HuH-7.5 (cell line): Measurements from ENCODE around the gene XPA.
A peak's percentile ranks its signal among the peaks of the same experiment; 100 is the strongest.
"Not testable (repeated sequence)": the region's sequence is repeated elsewhere in the genome, so short reads cannot be mapped to it uniquely, and the experiment has no call there.

ENCODE experiments used
- DNase-seq: peaks from one replicate; pipeline ENCODE4 v3.0.0; 2011; ENCODE audit warnings: low spot score

The XPA gene

GRCh38 chr9:97703437-97704344, 6.6 kb upstream of the XPA start:
- DNase-seq, result peak; percentile 17

- not testable (repeated sequence) for DNase-seq
Observed at GRCh38 chr9:97699824-97700223, 2.7 kb upstream of the XPA start.

- not testable (repeated sequence) for DNase-seq
Observed at GRCh38 chr9:97699281-97699680, 2.1 kb upstream of the XPA start.

GRCh38 chr9:97698865-97699264, 1.7 kb upstream of the XPA start:
- no peak for DNase-seq

GRCh38 chr9:97697837-97698236, 697 bp upstream of the XPA start:
- DNase-seq, result no peak

GRCh38 chr9:97695995-97696802, 941 bp downstream of the XPA start:
- no peak for DNase-seq

- DNase-seq, result no peak
Observed at GRCh38 chr9:97695390-97695789, 1.8 kb downstream of the XPA start.

- no peak for DNase-seq
Observed at GRCh38 chr9:97694769-97695168, 2.4 kb downstream of the XPA start.

- DNase-seq, result no peak
Observed at GRCh38 chr9:97689401-97690180, 7.5 kb downstream of the XPA start.

GRCh38 chr9:97688654-97689053, 8.5 kb downstream of the XPA start:
- no peak for DNase-seq

- DNase-seq, result no peak
Observed at GRCh38 chr9:97682242-97682641, 14.9 kb downstream of the XPA start.

GRCh38 chr9:97675655-97676054, 21.5 kb downstream of the XPA start:
- DNase-seq, result no peak

GRCh38 chr9:97673922-97674321, 23.2 kb downstream of the XPA start:
- DNase-seq, result no peak

GRCh38 chr9:97672403-97672802, 24.7 kb downstream of the XPA start:
- DNase-seq, result no peak

GRCh38 chr9:97670586-97670985, 26.6 kb downstream of the XPA start:
- no peak for DNase-seq

- DNase-seq, result no peak
Observed at GRCh38 chr9:97668485-97668884, 28.7 kb downstream of the XPA start.

- no peak for DNase-seq
Observed at GRCh38 chr9:97666907-97667686, 30.0 kb downstream of the XPA start.

GRCh38 chr9:97665742-97666141, 31.4 kb downstream of the XPA start:
- DNase-seq, result no peak

GRCh38 chr9:97660847-97661246, 36.3 kb downstream of the XPA start:
- no peak for DNase-seq

- no peak for DNase-seq
Observed at GRCh38 chr9:97660340-97660739, 36.8 kb downstream of the XPA start.

- DNase-seq, result no peak
Observed at GRCh38 chr9:97659771-97660170, 37.4 kb downstream of the XPA start.

GRCh38 chr9:97658707-97659106, 38.4 kb downstream of the XPA start:
- no peak for DNase-seq
